Gastrocnemius medialis (tissue), 4 donors: Measurements from ENCODE around the gene NAALADL1.

ENCODE experiments used
- CTCF ChIP-seq, 5 experiments: fragments of 450-650 bp in 3 of 5; fragments of 200-600 bp in 2 of 5; sonication (generic) in 2 of 5; IDR thresholded peaks in 4 of 5; conservative IDR thresholded peaks in 1 of 5; 1 replicate in 4 of 5; 2 replicates in 1 of 5; pipeline ENCODE4 v1.5.1; 2016 to 2019; ENCODE audit warnings: antibody characterized with exemption in 5 of 5, mild to moderate bottlenecking in 3 of 5, moderate library complexity in 3 of 5
- POLR2A ChIP-seq, 2 donors: fragments of 450-650 bp; IDR thresholded peaks; one replicate each; pipeline ENCODE4 v1.6.1; 2017; ENCODE audit warnings: antibody characterized with exemption in 2 of 2, mild to moderate bottlenecking in 2 of 2, moderate library complexity in 2 of 2

GRCh38 chr11:65003282-65003681 lies 55.1 kb downstream of the NAALADL1 start:
- TF ChIP-seq POLR2A (IDR thresholded peaks at IDR 0.05) (no peak), CTCF (IDR thresholded peaks at IDR 0.05 in 4 of 5, conservative IDR thresholded peaks at IDR 0.05 in 1 of 5) (no peak)
